ENCODE measurements around the gene GDF11.

Gene GDF11

GRCh38 chr12:55742719-55743405, at the start of gene GDF11:
Gene GDF11 (plus strand): TSS chr12:55743122. CDS start chr12:55743317, 195 bp downstream.
- DNase-seq (ENCODE audit: low spot score), result peak; percentile 94

DNA sequence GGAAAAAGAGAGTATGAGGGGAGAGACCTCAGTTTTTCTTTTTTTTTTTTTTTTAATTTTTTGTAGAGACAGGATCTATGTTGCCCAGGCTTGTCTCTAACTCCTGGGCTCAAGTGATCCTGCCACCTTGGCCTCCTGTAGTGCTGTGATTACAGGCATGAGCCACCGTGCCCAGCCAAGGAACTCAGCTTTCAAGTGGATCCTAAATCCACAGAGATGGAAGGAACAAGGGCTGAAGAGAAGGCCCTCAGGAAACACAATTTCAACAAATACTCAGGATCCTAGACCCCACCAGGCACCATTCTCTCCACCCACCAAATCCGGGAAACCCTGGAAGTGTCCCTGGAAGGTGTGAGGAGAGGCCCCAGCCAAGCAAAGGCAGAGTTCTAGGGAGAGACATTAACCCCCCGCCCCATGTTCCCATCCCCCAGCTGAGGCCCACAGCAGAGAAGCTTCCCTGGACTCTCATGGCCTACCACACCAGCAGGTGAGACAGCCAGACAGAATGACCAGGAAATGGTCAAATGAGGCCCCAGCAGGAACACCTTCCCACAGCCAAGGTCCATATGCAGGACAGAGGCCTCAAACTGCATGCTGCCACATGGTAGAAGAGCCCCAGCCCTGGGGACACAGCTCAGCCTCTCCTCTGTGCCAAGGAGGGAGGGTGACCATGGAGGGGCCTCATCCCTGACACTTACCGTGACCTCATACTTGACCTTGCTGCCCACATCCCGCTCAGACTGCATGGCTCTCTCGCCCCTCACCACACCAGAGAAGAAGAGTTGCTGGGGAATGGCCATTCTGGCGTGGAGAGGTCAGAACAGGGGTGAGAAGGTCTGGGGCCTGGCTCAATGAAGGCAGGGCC, 49.4 kb upstream of the GDF11 start:
- DNase-seq (ENCODE audit: low spot score), result no peak

DNA sequence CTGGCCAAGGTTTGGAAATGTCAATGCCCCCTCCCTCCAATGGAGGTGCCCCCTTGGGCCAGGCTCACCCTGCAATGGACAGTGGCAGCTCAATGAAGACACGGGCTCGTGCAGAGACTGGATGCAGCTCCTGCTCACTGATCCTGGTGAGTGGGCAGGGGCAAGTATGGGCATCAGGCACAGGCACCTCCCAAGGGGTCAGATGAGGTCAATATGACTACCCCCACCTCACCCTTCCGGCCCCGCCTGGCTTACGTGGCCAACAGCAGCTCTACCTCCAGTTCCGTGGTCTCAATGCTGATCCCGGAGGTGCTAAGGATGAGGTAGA, 48.8 kb upstream of the GDF11 start:
- DNase-seq (ENCODE audit: low spot score), result no peak

DNA sequence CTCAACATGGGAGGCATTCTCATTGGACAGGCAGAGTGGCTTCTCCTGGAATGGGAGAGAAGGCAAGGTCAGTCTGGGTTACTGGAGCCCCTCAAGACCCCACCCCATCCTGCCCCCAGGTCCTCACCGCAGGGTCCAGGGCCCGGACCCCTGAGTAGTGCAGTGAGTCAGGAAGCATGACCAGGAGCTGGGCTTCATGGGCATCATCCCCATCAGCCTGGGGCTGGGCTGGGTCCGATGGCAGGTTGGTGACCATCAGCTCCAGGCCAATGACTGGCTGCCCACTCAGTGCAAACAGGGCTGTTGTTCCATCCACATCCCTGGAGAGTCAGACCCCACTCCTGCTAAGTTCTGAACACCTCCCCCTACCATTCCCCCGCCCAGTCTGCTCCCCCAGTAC, 48.3 kb upstream of the GDF11 start:
- no peak for DNase-seq (ENCODE audit: low spot score)

DNA sequence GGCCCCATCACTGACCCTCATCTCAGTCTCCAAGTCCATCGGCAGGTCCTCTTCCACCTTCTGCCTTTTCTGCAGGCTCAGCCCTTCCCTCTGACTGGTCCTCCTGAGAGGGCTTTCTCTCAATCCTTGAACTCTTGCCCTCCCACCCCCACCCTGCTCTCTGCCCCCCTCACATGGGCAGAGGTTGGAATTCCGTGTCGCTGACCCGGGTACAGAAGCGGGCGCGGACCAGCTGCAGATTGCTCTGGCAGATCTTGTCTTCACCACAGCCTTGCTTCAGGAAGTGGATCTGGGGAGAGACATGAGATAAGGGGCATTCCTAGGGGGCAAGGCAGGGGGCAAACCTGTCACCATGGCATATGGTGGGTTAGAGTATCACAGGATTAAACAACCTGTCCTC, 47.6 kb upstream of the GDF11 start:
- no peak for DNase-seq (ENCODE audit: low spot score)

- no peak for DNase-seq (ENCODE audit: low spot score)
Observed at GRCh38 chr12:55696141-55696540, 46.8 kb upstream of the GDF11 start.

GRCh38 chr12:55696796-55697462, 46.0 kb upstream of the GDF11 start:
- no peak for DNase-seq (ENCODE audit: low spot score)

- no peak for DNase-seq (ENCODE audit: low spot score)
Observed at GRCh38 chr12:55697686-55698085, 45.2 kb upstream of the GDF11 start.

DNA sequence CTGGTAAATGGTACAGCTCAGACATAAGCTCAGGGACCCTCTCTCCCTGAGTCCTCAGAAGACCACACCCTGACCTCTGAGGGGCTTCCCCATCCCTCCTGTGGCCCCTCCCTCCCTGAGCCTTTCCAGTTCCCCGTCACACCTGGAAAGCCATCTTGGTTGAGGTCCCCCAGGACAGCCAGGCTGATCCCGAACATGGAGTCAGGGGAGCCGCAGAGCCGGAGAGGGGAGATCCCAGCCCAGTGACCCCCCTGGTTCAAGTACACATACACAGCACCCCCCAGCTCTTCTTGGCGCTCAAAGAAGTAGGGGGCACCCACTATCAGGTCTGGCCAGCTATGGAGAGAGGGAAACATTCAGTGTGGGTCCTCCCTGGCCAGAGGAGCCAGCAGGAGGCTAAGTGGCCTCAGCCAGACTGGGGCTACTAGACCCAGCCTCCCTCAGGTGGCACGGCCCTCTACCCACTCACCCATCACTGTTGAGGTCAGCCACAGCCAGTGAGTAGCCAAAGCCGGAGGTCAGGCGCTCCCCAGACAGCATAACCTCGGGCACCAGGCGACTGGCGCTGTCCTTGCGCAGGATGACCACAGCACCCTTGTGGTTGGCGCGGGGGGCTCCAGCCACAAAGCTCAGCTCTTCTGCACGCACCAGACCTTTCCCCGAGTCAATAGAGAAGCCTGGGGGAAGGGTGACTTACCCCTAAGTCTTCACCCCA, 44.5 kb upstream of the GDF11 start:
- DNase-seq (ENCODE audit: low spot score), result no peak

DNA sequence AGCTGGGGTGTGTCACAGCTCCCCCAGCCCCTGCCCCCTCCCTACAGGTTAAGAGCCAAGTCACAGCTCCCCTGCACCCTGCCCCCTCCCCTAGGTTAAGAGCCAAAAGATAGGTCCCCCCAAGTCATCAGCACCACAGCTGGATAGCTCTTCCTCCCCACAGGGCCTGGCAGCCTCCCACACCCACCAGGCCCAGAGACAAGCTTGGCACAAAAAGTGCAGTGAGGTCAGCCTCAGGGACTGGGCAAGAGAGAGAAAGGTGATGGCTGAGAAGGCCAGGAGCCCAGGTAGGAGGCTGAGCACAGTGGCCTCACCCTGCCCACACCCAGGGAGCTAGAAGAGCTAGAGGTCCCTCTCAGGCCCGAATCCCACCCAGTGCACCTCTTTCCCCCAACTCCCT, 44.0 kb upstream of the GDF11 start:
- DNase-seq (ENCODE audit: low spot score), result no peak

- DNase-seq (ENCODE audit: low spot score), result no peak
Observed at GRCh38 chr12:55699471-55700055, 43.4 kb upstream of the GDF11 start.

DNA sequence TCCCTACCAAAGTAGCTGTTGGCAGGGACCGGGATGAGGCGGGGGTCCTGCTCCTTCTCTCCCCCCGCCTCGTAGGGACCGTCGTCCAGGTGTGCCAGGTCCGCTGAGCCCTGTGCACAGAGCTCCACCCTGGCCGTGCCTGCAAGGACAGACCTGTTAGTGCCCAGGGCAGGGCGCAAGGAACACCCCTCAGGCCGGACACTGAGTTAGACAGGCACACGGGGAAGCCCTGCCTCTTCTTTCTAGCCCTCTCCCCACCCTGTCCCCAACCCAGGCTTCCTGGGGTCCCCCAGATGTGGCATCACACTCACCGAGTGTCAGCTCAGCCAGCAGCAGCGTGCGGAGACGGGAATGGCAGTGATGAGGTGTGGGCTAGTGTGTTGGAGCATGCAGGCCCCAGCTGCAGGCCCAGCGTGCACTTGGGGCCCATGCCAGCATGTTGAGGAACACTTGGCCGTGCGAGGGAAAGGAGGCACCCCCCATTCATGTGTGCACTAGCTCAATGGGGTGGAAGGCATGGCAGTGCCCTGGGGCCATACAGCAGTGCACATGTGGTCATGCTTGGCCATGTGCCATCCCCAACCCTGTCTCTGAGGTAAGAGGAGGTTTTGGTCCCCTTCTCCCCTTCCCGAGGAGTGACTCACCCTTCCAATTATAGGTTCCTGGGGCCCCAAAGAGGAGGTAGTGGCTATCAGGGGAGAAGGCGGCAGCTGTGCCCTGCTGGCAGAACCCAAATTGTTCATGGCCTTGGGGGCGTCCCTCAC, 42.5 kb upstream of the GDF11 start:
- DNase-seq (ENCODE audit: low spot score), result no peak

- DNase-seq (ENCODE audit: low spot score), result no peak
Observed at GRCh38 chr12:55702861-55703260, 40.1 kb upstream of the GDF11 start.

DNA sequence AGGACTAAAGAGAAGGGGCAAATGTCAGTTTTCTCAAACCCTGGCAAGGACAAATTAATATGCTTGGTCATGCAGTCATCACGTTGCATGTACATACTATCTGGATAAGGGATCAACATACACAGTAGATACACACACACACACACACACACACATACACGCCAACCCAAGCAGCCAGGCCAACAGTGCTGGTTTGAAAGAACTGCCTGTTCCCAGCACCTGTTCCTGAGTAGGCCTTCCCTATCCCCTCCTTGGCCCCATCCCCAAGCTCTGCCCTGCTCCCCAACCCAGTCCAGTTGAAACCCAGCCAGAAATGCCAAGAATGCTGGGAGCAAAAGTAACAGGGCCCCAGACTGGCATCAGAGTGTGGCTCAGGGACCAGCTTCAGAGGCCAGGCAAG, 39.6 kb upstream of the GDF11 start:
- DNase-seq (ENCODE audit: low spot score), result no peak

DNA sequence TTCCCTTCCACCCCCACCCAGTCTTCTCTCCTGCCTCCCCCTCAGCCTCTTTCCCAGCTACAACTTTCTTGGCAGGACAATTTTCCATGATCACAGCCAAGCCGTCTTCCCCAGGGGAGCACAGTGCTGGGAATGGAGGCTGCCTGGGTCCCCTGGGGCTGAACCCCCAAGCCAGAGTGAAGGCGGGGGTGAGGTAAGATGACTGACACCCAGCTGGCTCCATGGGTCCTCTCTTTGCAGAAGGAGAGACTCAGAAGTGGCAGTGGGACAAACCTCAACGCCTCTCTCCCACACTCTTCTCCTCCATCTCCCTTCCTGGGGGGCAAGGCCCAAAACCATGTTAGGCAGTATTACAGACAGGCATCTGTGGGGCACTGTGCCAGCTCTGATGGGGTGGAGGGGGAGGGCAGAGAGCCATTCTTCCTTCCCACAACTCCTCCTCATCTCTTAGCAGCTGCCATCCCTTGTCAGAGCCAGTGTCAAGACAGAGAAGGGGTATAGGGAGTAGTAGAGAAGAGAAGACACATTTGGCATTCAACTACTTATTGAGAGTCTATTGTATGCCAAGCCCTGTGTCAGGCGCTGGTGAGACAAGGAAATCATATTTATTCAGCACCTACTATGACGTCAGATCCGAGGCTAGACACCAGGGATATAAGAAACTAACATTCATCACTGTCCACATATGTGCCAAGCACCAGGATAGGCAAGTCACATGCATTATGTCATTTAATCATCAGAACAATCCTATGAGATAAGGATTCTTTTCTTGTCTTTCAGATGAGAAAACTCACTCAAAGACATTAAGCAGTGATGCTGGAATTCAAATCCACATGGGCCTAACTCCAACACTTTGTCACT, 38.8 kb upstream of the GDF11 start:
- no peak for DNase-seq (ENCODE audit: low spot score)

DNA sequence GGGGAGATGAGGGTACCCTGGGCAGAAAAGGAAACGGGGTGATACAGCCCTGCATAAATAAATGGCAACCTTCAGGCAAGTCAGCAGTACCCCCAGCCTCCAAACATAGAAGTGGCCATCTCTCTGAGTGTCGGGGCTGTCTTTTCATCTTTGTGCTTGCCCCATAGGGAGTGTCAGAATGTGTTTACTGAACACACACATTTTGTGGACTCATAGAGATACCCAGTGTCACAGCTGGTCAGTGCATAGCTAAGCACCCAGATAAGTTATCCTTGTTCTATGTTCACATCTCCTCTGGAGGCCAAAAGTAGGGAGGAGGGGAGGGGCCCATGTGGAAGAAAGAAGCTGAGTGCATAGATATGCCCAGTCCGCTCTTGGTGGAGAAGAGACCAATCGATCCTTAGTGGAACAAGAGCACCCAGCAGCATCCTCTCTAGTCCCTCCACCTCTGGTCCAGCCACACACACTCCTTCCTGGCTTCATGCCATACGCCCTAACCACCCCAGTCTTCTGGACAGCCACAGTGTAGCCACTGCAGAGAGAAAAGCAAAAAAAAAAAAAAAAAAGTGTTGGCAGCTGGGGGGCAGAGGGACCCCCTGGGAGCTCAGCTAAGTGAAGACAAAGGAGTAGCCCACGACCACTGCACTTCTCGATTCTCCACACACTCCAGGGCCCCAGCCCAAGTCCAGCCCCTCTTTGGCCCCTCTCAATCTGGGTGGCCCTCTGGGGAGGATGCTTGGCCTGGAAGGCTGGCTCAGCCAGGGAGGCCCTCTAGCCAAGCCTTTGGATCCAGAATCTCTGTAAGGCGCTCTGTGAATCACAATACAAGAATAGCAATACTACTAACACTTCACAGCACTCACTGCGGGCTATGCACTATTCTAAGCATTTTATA, 37.9 kb upstream of the GDF11 start:
- no peak for DNase-seq (ENCODE audit: low spot score)

DNA sequence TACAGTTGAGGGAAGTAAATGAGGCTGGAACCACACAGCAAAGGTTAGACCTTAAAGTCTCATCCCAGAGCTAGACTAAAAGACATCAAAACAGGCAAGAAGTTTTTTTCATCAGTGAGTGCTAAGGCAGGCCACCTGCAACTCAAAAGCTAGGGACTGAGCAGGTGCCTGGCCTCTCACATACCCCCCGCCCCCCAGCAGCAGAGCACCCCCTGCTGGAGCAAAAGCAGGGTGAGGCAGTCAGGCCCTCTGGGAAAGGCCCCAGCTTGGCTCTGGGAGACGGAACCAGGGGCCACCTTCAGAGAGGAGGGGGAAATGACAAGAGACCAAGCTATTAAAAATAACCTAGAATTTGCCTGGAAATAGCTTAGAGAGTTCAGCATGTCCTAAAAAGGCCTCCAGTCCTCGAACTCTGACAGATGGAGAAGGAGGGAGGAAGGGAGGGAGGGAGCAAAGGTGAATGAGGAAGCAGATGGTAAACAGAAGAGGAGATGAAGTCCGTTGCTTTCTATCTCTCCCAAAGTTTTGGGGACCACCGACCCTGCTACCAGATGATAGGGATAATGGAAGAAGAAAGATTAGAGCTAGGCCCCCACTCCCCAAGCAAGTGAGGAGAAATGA, 37.0 kb upstream of the GDF11 start:
- DNase-seq (ENCODE audit: low spot score), result no peak

DNA sequence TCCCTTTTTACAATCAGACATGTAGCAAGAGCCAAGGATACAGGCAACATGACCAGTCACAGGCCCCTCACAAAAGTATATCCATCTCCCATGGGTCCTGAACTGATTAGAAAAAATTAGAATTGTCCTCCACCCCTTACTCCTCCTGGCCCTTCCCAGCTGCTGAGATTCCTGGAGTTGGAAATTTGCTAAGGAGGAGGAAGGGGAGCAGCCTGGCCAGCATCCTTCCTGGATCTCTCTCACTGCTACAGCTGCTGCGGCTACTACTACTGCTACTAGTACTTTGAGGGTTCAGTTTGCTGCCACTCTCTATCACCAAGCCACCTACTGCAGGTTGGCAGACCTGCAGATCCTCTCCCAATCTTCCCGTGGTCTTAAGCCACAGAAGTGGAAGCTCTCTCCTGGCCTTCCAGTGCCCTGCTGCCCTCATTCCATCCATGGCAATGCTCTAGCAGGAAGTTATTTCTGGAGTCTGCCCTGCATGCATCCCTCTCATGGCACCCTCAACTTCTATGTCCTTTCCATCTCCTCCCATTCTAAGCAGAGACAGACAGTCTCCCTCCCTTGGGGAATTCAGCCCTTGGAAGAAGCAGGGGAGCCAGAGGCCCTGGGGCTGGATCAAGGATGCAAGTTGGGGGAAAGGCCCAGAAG, 36.2 kb upstream of the GDF11 start:
- DNase-seq (ENCODE audit: low spot score), result no peak

Measured in ecto neural progenitor cell (in vitro differentiated cells).